Measurements from ENCODE around the gene RAB6D.
"Not testable (repeated sequence)": the region's sequence is repeated elsewhere in the genome, so short reads cannot be mapped to it uniquely, and the experiment has no call there.

Gene RAB6D

GRCh38 chr2:131363703-131364186 lies at the start of gene RAB6D:
Gene RAB6D, minus strand, starts transcription at chr2:131364168. Its CDS starts 448 bp downstream, at chr2:131363720.
- DNase-seq = not testable (repeated sequence)

GRCh38 chr2:131413148-131413747 lies 49.3 kb upstream of the RAB6D start:
- DNase-seq = peak in 1 of 14 donors; percentile 14

GRCh38 chr2:131410173-131410572 lies 46.2 kb upstream of the RAB6D start:
- no peak for DNase-seq

GRCh38 chr2:131408778-131409177 lies 44.8 kb upstream of the RAB6D start:
- no peak for DNase-seq

- DNase-seq = no peak
Measured at GRCh38 chr2:131408207-131408606, 44.2 kb upstream of the RAB6D start.

- DNase-seq = no peak
Measured at GRCh38 chr2:131404753-131405152, 40.8 kb upstream of the RAB6D start.

GRCh38 chr2:131402320-131403039 lies 38.5 kb upstream of the RAB6D start:
- no peak for DNase-seq

GRCh38 chr2:131400849-131401248 lies 36.9 kb upstream of the RAB6D start:
- no peak for DNase-seq

GRCh38 chr2:131400441-131400840 lies 36.5 kb upstream of the RAB6D start:
- DNase-seq = not testable (repeated sequence)

GRCh38 chr2:131396209-131396608 lies 32.2 kb upstream of the RAB6D start:
- DNase-seq = not testable (repeated sequence)

- not testable (repeated sequence) for DNase-seq
Measured at GRCh38 chr2:131395024-131395645, 31.2 kb upstream of the RAB6D start.

GRCh38 chr2:131394147-131394931 lies 30.4 kb upstream of the RAB6D start:
- DNase-seq = no peak

- not testable (repeated sequence) for DNase-seq
Measured at GRCh38 chr2:131391953-131392352, 28.0 kb upstream of the RAB6D start.

GRCh38 chr2:131391471-131391870 lies 27.5 kb upstream of the RAB6D start:
- not testable (repeated sequence) for DNase-seq

- not testable (repeated sequence) for DNase-seq
Measured at GRCh38 chr2:131390495-131391130, 26.6 kb upstream of the RAB6D start.

- no peak for DNase-seq
Measured at GRCh38 chr2:131389657-131390056, 25.7 kb upstream of the RAB6D start.

GRCh38 chr2:131388834-131389233 lies 24.9 kb upstream of the RAB6D start:
- DNase-seq = not testable (repeated sequence)

GRCh38 chr2:131373111-131373510 lies 9.1 kb upstream of the RAB6D start:
- not testable (repeated sequence) for DNase-seq

- no peak for DNase-seq
Measured at GRCh38 chr2:131369954-131370353, 6.0 kb upstream of the RAB6D start.

GRCh38 chr2:131368493-131369066 lies 4.6 kb upstream of the RAB6D start:
- not testable (repeated sequence) for DNase-seq

GRCh38 chr2:131367352-131367751 lies 3.4 kb upstream of the RAB6D start:
- DNase-seq = no peak

- DNase-seq = no peak
Measured at GRCh38 chr2:131366643-131367042, 2.7 kb upstream of the RAB6D start.
